ENCODE measurements around the gene SMAD1. TPM values are rescaled to one million over a fixed set of nuclear protein-coding genes. Genes with fewer than 3 reads are reported as not detected.
"Not testable (repeated sequence)": the region's sequence is repeated elsewhere in the genome, so short reads cannot be mapped to it uniquely, and the experiment has no call there.

Gene SMAD1
- total RNA-seq, 4 donors from 2014 or later: 48.1 to 102 (median 67.4) TPM

DNA sequence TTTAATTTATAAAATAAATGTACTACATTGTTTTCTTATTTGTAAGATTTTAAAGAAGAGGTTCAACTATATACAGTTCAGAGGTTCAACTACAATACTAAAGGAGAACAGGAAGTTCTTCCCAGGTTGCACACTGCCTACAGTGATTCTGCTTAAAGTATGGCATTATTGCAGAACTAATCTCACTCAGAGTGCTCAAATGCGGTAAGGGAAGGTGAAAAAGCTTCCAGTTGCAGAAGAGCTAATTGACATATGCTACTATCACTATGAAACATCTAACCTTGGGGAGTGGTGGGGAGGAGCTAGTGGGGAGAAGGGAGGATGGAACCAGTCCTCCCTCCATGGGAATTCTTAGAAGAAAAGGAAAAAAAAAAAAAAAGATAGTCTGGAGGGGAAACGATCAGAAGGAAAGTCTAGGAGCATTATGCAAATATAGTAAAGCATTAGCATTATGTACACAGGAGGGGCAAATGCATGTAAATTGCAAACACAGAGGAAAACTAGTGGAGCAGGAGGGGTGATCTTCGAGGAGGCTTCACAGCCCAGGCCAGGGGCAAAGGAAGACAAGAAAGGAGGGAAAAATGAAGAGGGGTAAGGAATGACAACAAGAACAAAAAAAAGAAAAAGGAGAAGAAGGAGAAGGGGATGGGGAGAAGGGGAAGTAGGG, 105.6 kb downstream of the SMAD1 start:
- Histone ChIP-seq H3K9me3 (no peaks in the 10 kb centered on the region), H3K27me3 (no peaks in the 10 kb centered on the region), H3K36me3 (no peaks in the 10 kb centered on the region), H3K4me3 (replicated peaks in 1 of 3) (no peak overlapping the region), H3K27ac (no peak overlapping the region), H3K4me1 (no peaks in the 10 kb centered on the region)
- 55 to 61% methylated on average over 3 of the region's 3 CpGs for WGBS, 2 donors
- intact Hi-C loops (cut with DNase I): no loop called here
- TF ChIP-seq, protein P1, sequence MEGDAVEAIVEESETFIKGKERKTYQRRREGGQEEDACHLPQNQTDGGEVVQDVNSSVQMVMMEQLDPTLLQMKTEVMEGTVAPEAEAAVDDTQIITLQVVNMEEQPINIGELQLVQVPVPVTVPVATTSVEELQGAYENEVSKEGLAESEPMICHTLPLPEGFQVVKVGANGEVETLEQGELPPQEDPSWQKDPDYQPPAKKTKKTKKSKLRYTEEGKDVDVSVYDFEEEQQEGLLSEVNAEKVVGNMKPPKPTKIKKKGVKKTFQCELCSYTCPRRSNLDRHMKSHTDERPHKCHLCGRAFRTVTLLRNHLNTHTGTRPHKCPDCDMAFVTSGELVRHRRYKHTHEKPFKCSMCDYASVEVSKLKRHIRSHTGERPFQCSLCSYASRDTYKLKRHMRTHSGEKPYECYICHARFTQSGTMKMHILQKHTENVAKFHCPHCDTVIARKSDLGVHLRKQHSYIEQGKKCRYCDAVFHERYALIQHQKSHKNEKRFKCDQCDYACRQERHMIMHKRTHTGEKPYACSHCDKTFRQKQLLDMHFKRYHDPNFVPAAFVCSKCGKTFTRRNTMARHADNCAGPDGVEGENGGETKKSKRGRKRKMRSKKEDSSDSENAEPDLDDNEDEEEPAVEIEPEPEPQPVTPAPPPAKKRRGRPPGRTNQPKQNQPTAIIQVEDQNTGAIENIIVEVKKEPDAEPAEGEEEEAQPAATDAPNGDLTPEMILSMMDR (IDR thresholded peaks at IDR 0.05): no peak
- TF ChIP-seq POLR2A (IDR thresholded peaks at IDR 0.05): no peak
- DNase-seq: no peak

DNA sequence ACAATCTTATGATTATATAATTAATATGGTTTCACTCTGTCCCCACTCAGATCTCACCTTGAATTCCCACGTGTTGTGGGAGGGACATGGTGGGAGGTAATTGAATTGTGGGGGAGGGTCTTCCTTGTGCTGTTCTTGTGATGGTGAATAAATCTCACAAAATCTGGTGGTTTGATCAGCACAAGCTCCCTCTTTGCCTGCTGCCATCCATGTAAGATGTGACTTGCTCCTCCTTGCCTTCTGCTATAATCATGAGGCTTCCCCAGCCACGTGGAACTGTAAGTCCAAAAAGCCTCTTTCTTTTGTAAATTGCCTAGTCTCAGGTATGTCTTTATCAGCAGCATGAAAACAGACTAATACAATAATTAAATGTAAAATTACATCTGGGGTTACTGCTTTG, 107.7 kb downstream of the SMAD1 start:
- H3K27ac ChIP-seq; H3K27me3 ChIP-seq; H3K36me3 ChIP-seq; H3K4me1 ChIP-seq; DNase-seq; intact Hi-C loops (cut with DNase I); H3K9me3 ChIP-seq; H3K4me3 ChIP-seq (replicated peaks in 1 of 3): not testable (repeated sequence)
- WGBS, 2 donors: 81 to 87% methylated on average over 2 of the region's 2 CpGs

- DNase-seq: no peak
- intact Hi-C loops (cut with DNase I): no loop called here
- no peak for TF ChIP-seq POLR2A (IDR thresholded peaks at IDR 0.05)
- no peak overlapping the region for H3K4me3 ChIP-seq (replicated peaks in 1 of 3)
- WGBS, 2 donors: 83 to 89% methylated on average over 3 of the region's 3 CpGs
- no peaks in the 10 kb centered on the region for H3K4me1 ChIP-seq
- H3K27me3 ChIP-seq: no peaks in the 10 kb centered on the region
- no peaks in the 10 kb centered on the region for H3K9me3 ChIP-seq
- no peaks in the 10 kb centered on the region for H3K36me3 ChIP-seq
- H3K27ac ChIP-seq: no peak overlapping the region
These were observed 108.5 kb downstream of the SMAD1 start for GRCh38 chr4:145589916-145590702.

DNA sequence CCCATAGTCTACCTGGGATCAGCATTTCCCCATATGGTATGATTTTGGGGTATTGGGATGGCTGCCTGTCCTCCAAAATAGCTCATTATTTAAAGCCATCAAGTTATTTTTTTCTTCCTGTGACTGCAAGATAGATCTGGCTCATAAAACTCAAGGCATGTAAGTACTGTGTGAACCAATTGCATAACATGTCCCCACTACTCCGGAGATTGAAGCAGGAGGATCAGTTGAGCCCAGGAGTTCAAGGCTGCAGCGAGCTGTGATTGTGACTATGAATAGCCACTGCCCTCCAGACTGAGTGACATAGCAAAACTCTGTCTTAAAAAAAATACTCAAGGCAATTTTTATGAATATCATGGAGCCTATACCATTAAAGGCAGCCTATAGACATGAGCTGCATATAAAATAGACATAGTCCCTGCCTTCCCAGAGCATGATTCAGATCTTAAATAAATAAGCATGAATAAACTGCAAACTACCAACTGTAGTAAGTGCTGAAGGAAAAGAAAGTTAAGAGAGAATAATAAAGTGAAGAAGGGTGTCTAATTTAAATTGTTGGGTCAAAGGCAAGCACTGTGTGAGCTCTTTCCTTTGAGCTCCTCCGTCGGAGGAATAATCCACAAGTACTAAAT, 120.6 kb downstream of the SMAD1 start:
- H3K27me3 ChIP-seq: no peaks in the 10 kb centered on the region
- H3K9me3 ChIP-seq: no peaks in the 10 kb centered on the region
- no peak for DNase-seq
- TF ChIP-seq, protein P1 (IDR thresholded peaks at IDR 0.05): no peak
- TF ChIP-seq POLR2A (IDR thresholded peaks at IDR 0.05): no peak
- H3K27ac ChIP-seq: no peak overlapping the region
- no peaks in the 10 kb centered on the region for H3K36me3 ChIP-seq
- H3K4me3 ChIP-seq (replicated peaks in 1 of 3): no peak overlapping the region
- 92 to 96% methylated on average over 4 of the region's 4 CpGs for WGBS, 2 donors
- intact Hi-C loops (cut with DNase I): no loop called here
- no peaks in the 10 kb centered on the region for H3K4me1 ChIP-seq

DNA sequence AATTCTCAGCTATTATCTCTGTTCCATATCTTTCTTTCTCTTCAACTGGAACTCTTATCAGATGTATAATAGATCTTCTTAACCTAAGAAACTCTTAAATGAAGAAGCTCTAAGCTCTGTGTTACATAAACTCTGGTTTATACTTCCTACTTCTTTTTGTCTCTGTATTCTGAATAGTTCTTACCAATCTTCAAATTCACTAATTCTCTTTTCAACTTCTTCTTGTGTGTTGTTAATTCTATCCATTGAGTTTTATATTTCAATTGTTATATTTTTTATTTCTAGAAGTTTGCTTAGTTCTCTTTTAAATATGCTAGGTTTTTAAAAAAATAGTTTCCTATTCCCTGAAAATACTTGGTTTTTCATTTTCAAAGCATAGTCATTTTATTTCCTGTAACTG, 124.3 kb downstream of the SMAD1 start:
- no peaks in the 10 kb centered on the region for H3K27me3 ChIP-seq
- H3K4me3 ChIP-seq (replicated peaks in 1 of 3): no peak overlapping the region
- DNase-seq: no peak
- no peak for TF ChIP-seq POLR2A (IDR thresholded peaks at IDR 0.05)
- TF ChIP-seq, protein P1 (IDR thresholded peaks at IDR 0.05): no peak
- H3K36me3 ChIP-seq: no peaks in the 10 kb centered on the region
- no peaks in the 10 kb centered on the region for H3K9me3 ChIP-seq
- intact Hi-C loops (cut with DNase I): no loop called here
- H3K4me1 ChIP-seq: no peaks in the 10 kb centered on the region
- H3K27ac ChIP-seq: no peak overlapping the region

Other genes starting within 250 kb of the SMAD1 start
- 10 to 100 TPM in 1 of 4 donors, 1 to 10 TPM in 3; 5.6 to 10.9 (median 7.6) TPM for gene MMAA, start 137.5 kb downstream of the SMAD1 start, total RNA-seq
- gene C4orf51, start 198.3 kb downstream of the SMAD1 start, total RNA-seq: not detected

All from thyroid gland (tissue), 4 donors.